ENCODE results near the gene ERC1. TPM values are rescaled to one million over a fixed set of nuclear protein-coding genes. Genes with fewer than 3 reads are reported as not detected.
"Not testable (repeated sequence)": the region's sequence is repeated elsewhere in the genome, so short reads cannot be mapped to it uniquely, and the experiment has no call there.

ERC1 gene
- total RNA-seq, 1 experiment from 2014 or later: 54.7 TPM

DNA sequence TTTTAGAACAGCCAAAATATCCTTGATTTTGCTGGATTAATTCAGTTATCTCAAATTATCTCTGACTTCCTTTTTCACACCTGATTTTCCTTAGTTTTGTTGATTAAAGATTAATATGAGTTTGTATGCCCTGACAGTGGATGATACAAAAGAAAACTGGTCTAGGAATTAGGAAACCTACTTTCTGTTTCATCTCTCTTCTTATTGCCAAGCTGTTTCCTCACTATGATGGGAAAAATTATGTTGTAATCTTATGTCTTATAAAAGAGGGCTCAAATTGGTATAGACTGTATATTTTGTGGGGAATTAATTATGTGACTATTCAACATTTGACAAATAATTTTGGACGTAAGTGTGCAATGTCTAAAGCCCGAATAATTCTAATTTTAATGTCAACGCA, 331.8 kb downstream of the ERC1 start:
- in situ Hi-C loops (cut with HindIII; ENCODE audit: low sequenced_read_pairs): no loop called here
- DNase-seq (ENCODE audit: low spot score): no peak

DNA sequence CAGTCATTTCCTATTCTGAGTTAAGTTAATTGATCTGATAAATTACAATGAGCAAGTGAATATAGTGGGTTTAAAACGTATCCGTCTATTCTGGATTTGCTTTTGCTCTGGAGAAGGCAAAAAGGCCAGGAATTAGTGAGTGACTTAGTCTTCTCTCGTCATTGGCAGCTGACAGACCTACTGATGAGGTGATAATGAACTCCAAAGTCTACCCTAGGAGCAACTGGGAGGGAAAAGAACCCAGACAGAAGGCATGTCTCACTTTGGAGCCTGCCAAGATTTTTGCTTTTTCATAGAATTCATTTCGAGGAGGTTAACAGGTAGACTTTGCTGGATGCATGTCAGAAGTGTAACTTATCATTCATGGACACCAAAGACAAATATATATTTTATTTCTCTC, 333.1 kb downstream of the ERC1 start:
- in situ Hi-C loops (cut with HindIII; ENCODE audit: low sequenced_read_pairs): no loop called here
- no peak for DNase-seq (ENCODE audit: low spot score)

DNA sequence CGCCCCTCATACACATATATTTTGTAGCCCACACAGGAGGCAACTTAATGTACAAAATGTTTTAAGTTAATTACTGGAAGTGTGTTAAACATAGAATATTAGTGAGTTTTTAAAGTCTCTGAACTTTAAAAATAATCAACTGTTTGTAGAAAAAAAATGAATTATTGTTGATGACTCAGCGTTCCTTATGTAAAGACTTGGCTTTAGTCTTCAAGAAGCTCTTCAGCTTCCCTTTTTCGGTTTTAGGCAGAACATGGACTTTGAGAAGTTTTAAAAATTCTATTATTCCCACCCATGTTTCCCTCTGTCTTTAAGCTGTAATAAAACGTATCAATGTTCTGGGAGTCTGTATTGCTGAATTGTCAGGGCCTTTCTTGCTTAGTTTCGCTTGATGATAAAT, 333.9 kb downstream of the ERC1 start:
- DNase-seq (ENCODE audit: low spot score): no peak
- in situ Hi-C loops (cut with HindIII; ENCODE audit: low sequenced_read_pairs): no loop called here

DNA sequence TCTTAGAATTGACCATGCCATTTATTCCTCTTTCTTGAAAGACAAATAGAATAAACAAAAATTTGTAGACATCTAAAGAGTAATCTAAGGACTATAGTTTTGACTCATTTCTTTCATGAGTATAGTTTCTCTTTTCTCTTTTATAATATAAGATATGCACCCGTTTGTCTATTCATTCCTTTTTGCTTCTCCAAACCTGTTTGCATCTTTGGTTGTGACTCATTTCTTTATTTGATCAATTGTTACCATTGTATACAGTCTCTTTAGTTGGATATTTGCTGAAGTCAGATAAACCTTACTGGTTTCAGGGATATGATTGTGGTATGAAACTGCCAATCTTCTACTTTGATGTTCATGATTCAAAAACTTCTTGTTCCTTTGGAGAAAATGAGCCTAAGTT, 334.6 kb downstream of the ERC1 start:
- in situ Hi-C loops (cut with HindIII; ENCODE audit: low sequenced_read_pairs): no loop called here
- no peak for DNase-seq (ENCODE audit: low spot score)

DNA sequence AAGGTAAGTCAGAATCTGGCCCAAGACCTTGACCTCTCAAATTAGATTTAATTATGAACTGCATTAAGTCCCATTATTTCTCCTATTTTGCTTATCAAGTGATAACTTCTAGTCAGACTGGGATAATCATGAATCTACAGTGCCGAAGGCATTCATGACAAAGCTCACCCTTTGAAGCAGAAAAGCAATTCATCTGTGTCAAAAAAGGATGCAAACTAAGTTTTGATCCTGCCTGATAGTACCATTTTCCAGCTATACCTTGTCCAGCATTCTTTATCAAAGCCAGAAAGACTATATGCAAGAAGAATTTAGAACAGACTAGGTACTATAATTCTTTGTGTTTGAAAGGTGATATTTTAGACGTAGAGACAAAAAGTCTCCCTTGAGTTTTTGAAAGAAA, 335.2 kb downstream of the ERC1 start:
- in situ Hi-C loops (cut with HindIII; ENCODE audit: low sequenced_read_pairs): no loop called here
- DNase-seq (ENCODE audit: low spot score): no peak

DNA sequence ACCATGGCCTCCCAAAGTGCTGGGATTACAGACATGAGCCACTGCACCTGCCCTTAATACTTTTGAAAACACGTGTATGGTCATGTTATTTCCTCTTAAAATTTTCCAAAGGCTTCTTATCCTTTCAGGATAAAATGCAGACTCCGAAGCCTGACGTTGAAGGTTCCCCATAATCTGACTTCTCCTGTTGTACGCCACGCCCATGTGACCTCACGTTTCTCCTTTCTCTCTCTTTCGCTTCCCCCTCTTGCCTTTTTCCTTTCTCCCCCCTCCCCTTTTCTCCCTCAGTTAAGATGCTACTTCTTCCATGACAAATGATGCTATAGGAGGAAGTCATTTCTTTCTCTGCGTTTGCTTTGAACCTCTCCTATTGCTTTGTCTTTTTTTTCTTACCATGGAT, 337.4 kb downstream of the ERC1 start:
- no peak for DNase-seq (ENCODE audit: low spot score)
- in situ Hi-C loops (cut with HindIII; ENCODE audit: low sequenced_read_pairs): no loop called here

DNA sequence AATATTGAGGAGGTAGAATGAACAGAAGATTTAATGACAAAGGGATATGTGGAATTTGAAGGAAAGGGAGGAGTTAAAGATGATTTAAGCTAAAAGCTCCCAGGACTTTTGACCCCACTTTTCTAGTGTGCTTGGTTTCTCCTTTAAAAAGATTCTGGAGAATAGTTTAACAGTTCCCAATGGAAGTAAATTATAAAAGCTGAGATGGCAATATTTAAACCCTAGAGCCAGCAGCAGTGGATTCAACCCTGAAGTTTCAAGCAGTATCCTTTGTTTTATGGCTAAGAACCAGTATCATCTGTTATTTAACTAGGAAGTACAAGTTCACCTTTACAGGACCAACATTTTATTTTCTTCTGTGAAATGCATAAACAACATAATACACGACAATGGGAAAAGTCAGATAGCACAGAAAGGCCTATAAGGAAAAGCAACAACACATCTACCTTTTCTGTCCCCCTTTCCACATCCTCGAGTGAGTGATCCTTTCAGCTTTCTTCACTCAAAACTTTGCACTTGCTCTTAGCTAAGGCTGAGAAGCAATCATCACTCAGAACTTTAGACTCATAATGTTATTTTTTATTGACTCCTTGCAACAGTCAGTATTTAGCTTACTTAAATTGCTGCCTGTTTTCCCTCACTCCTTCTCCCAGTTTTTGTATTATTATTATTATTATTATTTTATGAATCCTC, 338.9 kb downstream of the ERC1 start:
- in situ Hi-C loops (cut with HindIII; ENCODE audit: low sequenced_read_pairs): no loop called here

DNA sequence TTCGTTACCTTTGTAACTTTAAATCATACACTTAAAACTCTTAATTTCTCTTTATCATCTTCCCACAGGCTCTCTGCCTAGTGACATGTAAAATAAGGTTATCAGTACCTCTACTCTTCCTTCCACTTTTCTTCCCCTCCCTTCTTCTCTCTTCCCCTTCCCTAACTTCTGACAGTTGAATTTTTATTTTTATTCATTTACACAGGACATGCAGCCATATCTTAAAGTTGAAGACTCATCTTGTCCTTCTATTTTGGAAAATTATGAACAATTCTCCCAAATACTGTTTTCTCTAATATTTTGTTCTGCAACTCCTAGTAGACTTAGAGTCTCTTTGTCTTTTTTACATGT, 339.4 kb downstream of the ERC1 start:
- DNase-seq (ENCODE audit: low spot score): no peak
- in situ Hi-C loops (cut with HindIII; ENCODE audit: low sequenced_read_pairs): no loop called here

More for the DNA sequence above, 338.9 kb downstream of the ERC1 start:
- no peak for DNase-seq (ENCODE audit: low spot score)

DNA sequence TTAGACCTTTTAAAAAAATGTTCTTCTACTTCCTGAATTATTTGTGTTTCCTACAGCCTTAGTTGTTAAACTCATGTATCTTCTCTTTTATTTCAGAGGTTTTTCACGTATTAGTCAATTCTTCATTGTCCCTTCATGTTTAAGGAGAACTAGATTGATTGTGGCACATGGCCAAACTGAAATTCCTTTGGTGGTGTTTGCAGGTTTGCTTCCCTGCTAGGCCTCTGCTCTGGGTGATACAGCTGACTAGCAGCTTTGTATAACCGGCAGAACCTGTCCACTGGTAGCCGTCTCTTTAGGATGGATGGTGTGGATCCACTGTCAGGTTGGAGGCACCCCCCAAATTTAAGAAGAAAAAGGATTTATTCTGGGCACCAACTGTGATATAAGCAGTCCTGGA, 341.3 kb downstream of the ERC1 start:
- DNase-seq (ENCODE audit: low spot score): no peak
- in situ Hi-C loops (cut with HindIII; ENCODE audit: low sequenced_read_pairs): no loop called here

DNA sequence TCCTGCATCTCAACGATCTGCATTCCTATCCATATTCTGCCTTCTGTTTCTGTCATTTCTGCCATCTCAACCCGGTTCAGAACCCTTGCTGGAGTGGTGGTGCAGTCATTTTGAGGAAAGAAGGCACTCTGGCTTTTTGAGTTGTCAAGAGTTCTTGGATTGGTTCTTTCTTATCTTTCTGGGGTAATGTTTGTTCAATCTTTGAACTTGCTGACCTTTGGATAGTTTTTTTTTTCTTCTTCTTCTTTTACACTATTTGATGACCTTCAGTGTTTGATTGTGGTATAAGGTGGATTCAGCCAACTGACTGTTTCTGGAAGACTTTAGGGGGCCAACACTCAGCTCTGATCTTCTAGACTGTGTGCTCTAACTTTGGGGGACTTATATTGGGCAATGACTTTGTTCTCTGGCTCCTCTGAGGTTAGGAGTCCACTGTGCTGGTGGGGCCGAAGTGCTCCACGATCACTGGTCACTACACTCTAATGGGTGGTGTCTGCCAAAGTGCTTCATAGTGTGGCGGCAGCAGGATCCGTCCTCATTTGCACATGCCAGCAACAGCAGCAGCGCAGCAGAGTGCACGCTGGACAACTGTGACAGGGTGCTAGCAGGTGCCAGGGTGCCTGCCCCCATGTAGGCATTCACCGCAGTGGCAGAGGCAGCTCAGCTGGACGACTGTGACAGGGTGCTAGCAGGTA, 347.6 kb downstream of the ERC1 start:
- in situ Hi-C loops (cut with HindIII; ENCODE audit: low sequenced_read_pairs): no loop called here

DNA sequence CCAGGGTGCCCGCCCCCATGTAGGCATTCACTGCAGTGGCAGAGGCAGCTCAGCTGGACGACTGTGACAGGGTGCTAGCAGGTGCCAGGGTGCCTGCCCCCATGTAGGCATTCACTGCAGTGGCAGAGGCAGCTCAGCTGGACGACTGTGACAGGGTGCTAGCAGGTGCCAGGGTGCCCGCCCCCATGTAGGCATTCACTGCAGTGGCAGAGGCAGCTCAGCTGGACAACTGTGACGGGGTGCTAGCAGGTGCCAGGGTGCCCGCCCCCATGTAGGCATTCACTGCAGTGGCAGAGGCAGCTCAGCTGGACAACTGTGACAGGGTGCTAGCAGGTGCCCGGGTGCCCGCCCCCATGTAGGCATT, 348.1 kb downstream of the ERC1 start:
- DNase-seq (ENCODE audit: low spot score); in situ Hi-C loops (cut with HindIII; ENCODE audit: low sequenced_read_pairs): not testable (repeated sequence)

More for the DNA sequence above, 347.6 kb downstream of the ERC1 start:
- no peak for DNase-seq (ENCODE audit: low spot score)

DNA sequence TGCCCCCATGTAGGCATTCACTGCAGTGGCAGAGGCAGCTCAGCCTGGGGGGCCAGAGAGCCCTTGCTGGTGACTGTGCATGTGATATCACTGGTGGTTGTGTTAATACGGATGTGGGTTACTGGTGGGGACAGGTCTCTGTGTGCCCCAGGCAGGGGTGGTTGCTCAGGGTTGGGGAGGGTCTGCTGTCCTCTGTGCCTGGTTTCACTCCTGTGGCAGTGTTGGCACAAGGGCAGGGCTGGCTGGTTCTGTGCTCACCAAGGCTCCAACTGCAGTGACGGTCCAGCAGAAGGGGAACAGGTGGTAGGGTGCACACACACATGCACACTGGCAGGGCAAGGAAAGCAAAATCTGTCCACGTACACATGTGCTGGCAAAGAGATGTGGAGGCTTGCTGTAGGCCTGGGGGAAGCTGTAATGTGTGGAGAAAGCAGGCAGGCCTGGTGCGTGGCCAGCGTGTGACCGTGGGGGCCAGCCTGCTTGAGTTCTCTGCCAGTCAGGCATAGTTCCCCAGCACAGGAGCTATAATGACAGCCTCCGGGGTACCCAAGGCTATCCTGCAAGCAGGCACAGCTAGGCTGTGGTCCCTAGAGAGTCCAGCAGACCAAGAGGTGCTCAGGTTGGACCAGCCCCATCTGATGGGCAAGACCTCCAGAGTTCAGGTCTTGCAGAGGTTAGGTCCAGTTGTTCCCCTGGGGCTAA, 348.7 kb downstream of the ERC1 start:
- DNase-seq (ENCODE audit: low spot score): peak; percentile 77
- in situ Hi-C loops (cut with HindIII; ENCODE audit: low sequenced_read_pairs): no loop called here

DNA sequence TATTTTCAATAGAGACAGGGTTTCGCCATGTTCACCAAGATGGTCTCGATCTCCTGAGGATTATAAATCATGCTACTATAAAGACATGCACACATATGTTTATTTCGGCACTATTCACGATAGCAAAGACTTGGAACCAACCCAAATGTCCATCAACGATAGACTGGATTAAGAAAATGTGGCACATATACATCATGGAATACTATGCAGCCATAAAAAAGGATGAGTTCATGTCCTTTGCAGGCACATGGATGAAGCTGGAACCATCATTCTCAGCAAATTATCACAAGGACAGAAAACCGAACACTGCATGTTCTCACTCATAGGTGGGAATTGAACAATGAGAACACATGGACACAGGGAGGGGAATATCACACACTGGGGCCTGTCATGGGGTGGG, 350.2 kb downstream of the ERC1 start:
- DNase-seq (ENCODE audit: low spot score); in situ Hi-C loops (cut with HindIII; ENCODE audit: low sequenced_read_pairs): not testable (repeated sequence)

DNA sequence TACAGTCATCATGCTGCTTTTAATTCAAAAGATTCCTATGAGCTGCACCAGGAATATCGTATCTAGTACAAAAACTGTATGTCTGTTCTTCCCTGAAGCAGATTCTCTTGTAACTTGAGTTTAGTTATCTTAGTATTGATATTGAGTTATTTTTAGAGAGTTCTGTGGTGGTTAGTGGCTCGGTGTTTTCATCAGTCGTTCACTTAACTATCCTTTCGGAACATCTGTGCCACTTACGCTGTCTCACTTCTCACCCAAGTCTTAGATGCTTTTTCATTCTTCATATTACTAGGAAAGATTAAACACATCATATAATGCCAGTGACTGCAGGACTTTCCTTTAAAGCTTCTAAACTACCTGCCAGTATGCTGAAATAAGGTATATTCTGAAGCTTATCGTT, 352.4 kb downstream of the ERC1 start:
- DNase-seq (ENCODE audit: low spot score): no peak
- in situ Hi-C loops (cut with HindIII; ENCODE audit: low sequenced_read_pairs): no loop called here

DNA sequence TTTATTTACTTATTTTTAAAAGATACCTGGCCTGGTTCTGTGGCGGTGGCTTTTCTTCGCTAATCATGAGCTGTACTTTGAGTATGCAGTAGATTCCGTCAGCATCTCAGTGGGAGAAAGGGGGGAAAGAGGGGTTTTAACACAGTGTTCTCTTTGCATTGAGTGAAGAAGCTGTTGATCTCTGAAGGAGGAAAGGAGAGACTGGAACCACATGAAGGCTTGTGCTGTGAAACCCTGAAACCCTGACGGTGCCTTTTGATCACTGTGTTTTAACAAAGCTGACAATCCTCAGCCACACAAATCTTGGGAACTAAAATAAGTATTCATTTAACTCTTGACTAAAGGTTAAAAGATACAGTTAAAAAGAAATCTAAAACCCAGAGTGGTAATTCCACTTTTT, 353.2 kb downstream of the ERC1 start:
- in situ Hi-C loops (cut with HindIII; ENCODE audit: low sequenced_read_pairs): no loop called here
- no peak for DNase-seq (ENCODE audit: low spot score)

DNA sequence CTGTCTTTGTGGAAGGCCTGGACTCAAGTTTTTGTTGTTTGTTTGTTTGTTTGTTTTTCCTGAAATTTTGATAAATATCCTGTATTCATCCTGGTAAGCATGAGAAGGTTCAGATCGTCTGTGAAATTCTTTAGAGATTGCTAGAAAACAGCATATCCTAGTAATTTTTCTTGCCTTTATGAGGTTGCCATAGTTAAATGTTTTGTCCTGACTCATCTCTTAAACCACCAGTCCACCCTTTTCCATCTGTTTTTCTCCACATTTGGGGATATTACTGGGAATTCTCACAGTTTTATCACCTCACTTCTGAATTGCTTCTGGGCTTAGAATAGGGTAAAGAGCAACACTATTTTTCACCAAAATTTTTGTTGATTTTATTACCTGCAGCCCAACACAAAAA, 355.1 kb downstream of the ERC1 start:
- no peak for DNase-seq (ENCODE audit: low spot score)
- in situ Hi-C loops (cut with HindIII; ENCODE audit: low sequenced_read_pairs): no loop called here

DNA sequence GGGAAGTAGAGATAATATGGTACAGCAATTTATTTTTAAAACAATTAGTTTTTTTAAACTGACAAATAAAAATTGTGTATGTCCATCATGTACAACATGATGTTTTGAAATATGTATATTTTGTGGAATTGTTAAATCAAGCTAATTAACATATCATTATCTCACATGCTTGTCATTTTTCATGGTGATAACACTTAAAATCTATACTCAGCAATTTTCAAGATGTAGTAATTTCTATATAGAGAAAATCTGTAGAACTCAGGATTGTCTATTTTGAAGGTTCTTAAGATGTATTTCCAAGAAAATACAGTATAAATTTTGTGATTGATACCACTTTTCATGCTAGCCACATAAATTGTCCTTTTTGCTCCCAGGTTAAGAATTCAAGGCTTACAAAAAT, 356.3 kb downstream of the ERC1 start:
- in situ Hi-C loops (cut with HindIII; ENCODE audit: low sequenced_read_pairs): no loop called here

DNA sequence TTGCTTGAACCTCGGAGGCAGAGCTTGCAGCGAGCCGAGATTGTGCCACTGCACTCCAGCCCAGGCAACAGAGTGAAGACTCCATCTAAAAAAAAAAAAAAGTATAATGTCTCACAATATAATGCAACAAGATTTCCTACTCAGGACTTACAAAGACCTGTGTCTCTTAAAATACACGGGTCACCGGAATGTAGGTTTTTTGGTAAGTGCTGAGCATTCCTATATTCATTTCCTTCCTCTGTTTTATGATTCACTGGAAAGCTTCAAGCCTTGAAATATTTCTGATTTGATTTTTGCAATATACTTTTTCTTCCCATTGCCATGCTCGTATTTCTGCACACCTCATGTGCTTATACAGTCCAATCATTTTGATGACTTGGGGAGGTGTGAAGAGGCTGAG, 357.6 kb downstream of the ERC1 start:
- DNase-seq (ENCODE audit: low spot score): no peak
- in situ Hi-C loops (cut with HindIII; ENCODE audit: low sequenced_read_pairs): no loop called here

More for the DNA sequence above, 356.3 kb downstream of the ERC1 start:
- no peak for DNase-seq (ENCODE audit: low spot score)

DNA sequence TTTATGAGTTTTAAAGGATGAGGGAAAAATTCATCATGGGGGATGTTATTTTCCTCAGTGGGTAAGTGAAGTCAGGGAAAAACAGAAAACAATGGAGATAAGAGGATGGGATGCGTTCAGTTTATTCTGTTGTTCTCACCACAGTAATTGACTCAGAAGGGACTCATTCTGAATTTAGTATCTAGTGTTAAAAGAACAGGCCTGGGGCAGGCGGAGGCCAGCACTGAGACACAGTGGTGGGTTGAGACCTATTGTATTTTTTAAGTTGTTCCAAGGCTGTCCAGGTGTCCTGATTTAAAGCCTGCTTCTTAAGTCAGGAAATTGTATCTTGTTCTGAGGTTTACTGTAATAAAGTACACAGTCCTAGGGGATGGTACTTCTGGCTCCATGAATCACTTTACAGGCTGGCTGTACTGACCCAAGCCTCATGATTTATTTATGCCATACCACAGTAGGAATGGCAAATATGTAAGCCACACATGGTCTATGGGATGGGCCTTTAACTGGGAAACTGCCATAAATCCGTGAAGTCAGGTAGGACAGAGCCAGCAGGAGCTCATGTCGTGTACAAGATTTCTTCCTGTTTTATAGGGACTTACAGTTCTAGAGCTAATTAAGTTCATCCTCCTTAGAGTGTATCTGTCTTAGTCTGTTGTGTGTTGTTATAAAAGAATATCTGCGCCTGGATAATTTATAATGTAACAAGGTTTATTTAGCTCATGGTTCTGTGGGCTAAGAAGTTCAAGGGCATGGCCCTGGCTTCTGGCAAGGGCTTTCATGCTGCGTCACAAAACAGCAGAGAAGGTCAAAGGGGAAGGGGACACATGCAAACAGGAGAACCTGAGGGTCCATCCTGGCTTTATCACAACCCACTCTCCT, 359.3 kb downstream of the ERC1 start:
- in situ Hi-C loops (cut with HindIII; ENCODE audit: low sequenced_read_pairs): no loop called here
- no peak for DNase-seq (ENCODE audit: low spot score)

DNA sequence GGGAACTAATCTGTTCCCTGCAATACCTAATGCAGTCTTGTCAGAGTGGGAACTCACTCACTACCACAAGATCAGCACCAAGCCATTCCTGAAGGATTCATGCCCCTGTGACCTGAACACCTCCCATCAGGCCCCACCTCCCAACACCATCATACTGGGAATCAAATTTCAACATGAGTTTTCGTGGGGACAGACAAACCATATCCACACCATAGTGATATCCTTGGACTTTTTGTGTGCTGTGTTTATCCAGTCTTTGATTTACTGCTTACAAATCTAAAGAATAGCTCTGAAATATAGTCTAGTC, 359.9 kb downstream of the ERC1 start:
- no peak for DNase-seq (ENCODE audit: low spot score)
- in situ Hi-C loops (cut with HindIII; ENCODE audit: low sequenced_read_pairs): no loop called here

All from G401 (cell line).